MM.1S (cell line): ENCODE measurements around the gene ILF2.

Experiments used
- DNase-seq: peaks from one replicate; pipeline ENCODE4 v3.0.0-alpha.2; 2015
- H2AFZ ChIP-seq: fragments of 300-600 bp; sonication (generic); 2 replicates; pipeline ENCODE4 v1.6.0; 2016; ENCODE audit warnings: antibody characterized with exemption, low read length
- H3F3A ChIP-seq: fragments of 300-600 bp; sonication (generic); 2 replicates; pipeline ENCODE4 v1.6.1; 2016; ENCODE audit warnings: mild to moderate bottlenecking, antibody characterized with exemption, low read length, moderate library complexity, mixed read lengths; ENCODE audit not compliant: insufficient read depth
- H3K27ac ChIP-seq: fragments of 300-600 bp; sonication (generic); 2 replicates; pipeline ENCODE4 v1.5.1; 2016; ENCODE audit warnings: mild to moderate bottlenecking, low read length
- H3K27me3 ChIP-seq: fragments of 300-600 bp; sonication (generic); replicated peaks from 2 replicates; pipeline ENCODE4 v1.6.0; 2016; ENCODE audit warnings: low read length; ENCODE audit not compliant: insufficient read depth
- H3K36me3 ChIP-seq: fragments of 300-600 bp; sonication (generic); replicated peaks from 2 replicates; pipeline ENCODE4 v1.6.1; 2016; ENCODE audit warnings: mild to moderate bottlenecking, low read length, mixed read lengths; ENCODE audit not compliant: insufficient read depth
- H3K4me1 ChIP-seq: fragments of 300-600 bp; sonication (generic); 2 replicates; pipeline ENCODE4 v1.6.1; 2016; ENCODE audit warnings: low read length, mixed read lengths
- H3K4me2 ChIP-seq: fragments of 300-600 bp; sonication (generic); 2 replicates; pipeline ENCODE4 v1.6.0; 2016; ENCODE audit warnings: low read depth, low read length
- H3K4me3 ChIP-seq: fragments of 300-600 bp; sonication (generic); 2 replicates; pipeline ENCODE4 v1.5.1; 2016; ENCODE audit warnings: low read length, mixed read lengths
- H3K79me2 ChIP-seq: fragments of 300-600 bp; sonication (generic); 2 replicates; pipeline ENCODE4 v1.6.1; 2016; ENCODE audit warnings: mixed run types, low read length, mixed read lengths
- H3K9ac ChIP-seq: fragments of 300-600 bp; sonication (generic); 2 replicates; pipeline ENCODE4 v1.6.1; 2016; ENCODE audit warnings: low read length, mixed read lengths
- H3K9me2 ChIP-seq: fragments of 300-600 bp; sonication (generic); replicated peaks from 2 replicates; pipeline ENCODE4 v1.6.1; 2016; ENCODE audit warnings: mild to moderate bottlenecking, low read length, mixed read lengths; ENCODE audit not compliant: insufficient read depth
- H3K9me3 ChIP-seq: fragments of 300-600 bp; sonication (generic); replicated peaks from 2 replicates; pipeline ENCODE4 v1.6.1; 2016; ENCODE audit warnings: mild to moderate bottlenecking, low read length, mixed read lengths; ENCODE audit not compliant: insufficient read depth
- H4K20me1 ChIP-seq: fragments of 300-600 bp; sonication (generic); 2 replicates; pipeline ENCODE4 v1.6.1; 2016; ENCODE audit warnings: mild to moderate bottlenecking, low read length, moderate library complexity, mixed read lengths; ENCODE audit not compliant: insufficient read depth
- CTCF ChIP-seq: fragments of 300-600 bp; sonication (generic); IDR thresholded peaks from 2 replicates; pipeline ENCODE4 v1.5.1; 2016; ENCODE audit warnings: antibody characterized with exemption, low read length, mixed read lengths
- EZH2 ChIP-seq: fragments of 300-600 bp; sonication (generic); optimal IDR thresholded peaks from 2 replicates; pipeline ENCODE3; 2017; ENCODE audit warnings: low read depth, mild to moderate bottlenecking, antibody characterized with exemption, low read length, mixed read lengths
- EZH2phosphoT487 ChIP-seq: fragments of 300-600 bp; sonication (generic); IDR thresholded peaks from 2 replicates; pipeline ENCODE4 v1.6.1; 2018; ENCODE audit warnings: antibody characterized with exemption, low read length

The ILF2 gene

GRCh38 chr1:153683854-153684253 lies 13.1 kb upstream of the ILF2 start:
- Histone ChIP-seq H2AFZ (no peak overlapping the region), H3K4me2 (no peak overlapping the region), H3K27me3 (peaks cover 58% of the 10 kb centered on the region), H3K27ac (no peak overlapping the region), H3K36me3 (no peaks in the 10 kb centered on the region), H3K79me2 (no peaks in the 10 kb centered on the region), H3K9me3 (no peaks in the 10 kb centered on the region), H3K4me3 (no peak overlapping the region), H3K9me2 (no peaks in the 10 kb centered on the region), H3F3A (no peaks in the 10 kb centered on the region), H4K20me1 (no peaks in the 10 kb centered on the region), H3K4me1 (peaks cover 3% of the 10 kb centered on the region; the same call in 1 of the 2 replicates), H3K9ac (no peak overlapping the region)
- DNase-seq, result no peak
- TF ChIP-seq EZH2 (no peak), CTCF (no peak), EZH2phosphoT487 (no peak)

GRCh38 chr1:153682730-153683129 lies 11.9 kb upstream of the ILF2 start:
- no peaks in the 10 kb centered on the region for H3K36me3 ChIP-seq
- no peak overlapping the region for H3K27ac ChIP-seq
- no peaks in the 10 kb centered on the region for H3K9me2 ChIP-seq
- peaks cover 69% of the 10 kb centered on the region for H3K27me3 ChIP-seq
- H3K9ac ChIP-seq, result no peak overlapping the region
- H3F3A ChIP-seq, result no peaks in the 10 kb centered on the region
- no peak overlapping the region for H3K4me2 ChIP-seq
- TF ChIP-seq EZH2, result no peak
- no peak for TF ChIP-seq CTCF
- no peak for TF ChIP-seq EZH2phosphoT487
- H2AFZ ChIP-seq, result no peak overlapping the region
- H4K20me1 ChIP-seq, result no peaks in the 10 kb centered on the region
- no peaks in the 10 kb centered on the region for H3K9me3 ChIP-seq
- DNase-seq, result no peak
- H3K79me2 ChIP-seq, result no peaks in the 10 kb centered on the region
- no peak overlapping the region for H3K4me3 ChIP-seq
- peaks cover 10% of the 10 kb centered on the region for H3K4me1 ChIP-seq

- Histone ChIP-seq H3K9me3 (no peaks in the 10 kb centered on the region), H3K27ac (no peak overlapping the region), H3K9me2 (no peaks in the 10 kb centered on the region), H3K4me2 (peak overlapping the region; percentile 97; the same call in 1 of the 2 replicates), H3K79me2 (no peaks in the 10 kb centered on the region), H3K36me3 (no peaks in the 10 kb centered on the region), H3K27me3 (peaks cover 62% of the 10 kb centered on the region), H3K9ac (no peak overlapping the region), H3K4me1 (peaks cover 10% of the 10 kb centered on the region), H2AFZ (no peak overlapping the region), H3K4me3 (no peak overlapping the region; the same call in 1 of the 2 replicates), H4K20me1 (no peaks in the 10 kb centered on the region), H3F3A (no peaks in the 10 kb centered on the region)
- DNase-seq, result no peak
- no peak for TF ChIP-seq CTCF
- TF ChIP-seq EZH2, result no peak
- TF ChIP-seq EZH2phosphoT487, result no peak
Measured at GRCh38 chr1:153680120-153680403, 9.3 kb upstream of the ILF2 start.
